ENCODE results near the gene TRAF2. TPM values are rescaled to one million over a fixed set of nuclear protein-coding genes. Genes with fewer than 3 reads are reported as not detected.
A peak's percentile ranks its signal among the peaks of the same experiment; 100 is the strongest.
"Not testable (repeated sequence)": the region's sequence is repeated elsewhere in the genome, so short reads cannot be mapped to it uniquely, and the experiment has no call there.

TRAF2 gene, protein sequence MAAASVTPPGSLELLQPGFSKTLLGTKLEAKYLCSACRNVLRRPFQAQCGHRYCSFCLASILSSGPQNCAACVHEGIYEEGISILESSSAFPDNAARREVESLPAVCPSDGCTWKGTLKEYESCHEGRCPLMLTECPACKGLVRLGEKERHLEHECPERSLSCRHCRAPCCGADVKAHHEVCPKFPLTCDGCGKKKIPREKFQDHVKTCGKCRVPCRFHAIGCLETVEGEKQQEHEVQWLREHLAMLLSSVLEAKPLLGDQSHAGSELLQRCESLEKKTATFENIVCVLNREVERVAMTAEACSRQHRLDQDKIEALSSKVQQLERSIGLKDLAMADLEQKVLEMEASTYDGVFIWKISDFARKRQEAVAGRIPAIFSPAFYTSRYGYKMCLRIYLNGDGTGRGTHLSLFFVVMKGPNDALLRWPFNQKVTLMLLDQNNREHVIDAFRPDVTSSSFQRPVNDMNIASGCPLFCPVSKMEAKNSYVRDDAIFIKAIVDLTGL
- total RNA-seq, result 1 to 10 TPM; 3.4 to 8.9 (median 8.5) TPM

DNA sequence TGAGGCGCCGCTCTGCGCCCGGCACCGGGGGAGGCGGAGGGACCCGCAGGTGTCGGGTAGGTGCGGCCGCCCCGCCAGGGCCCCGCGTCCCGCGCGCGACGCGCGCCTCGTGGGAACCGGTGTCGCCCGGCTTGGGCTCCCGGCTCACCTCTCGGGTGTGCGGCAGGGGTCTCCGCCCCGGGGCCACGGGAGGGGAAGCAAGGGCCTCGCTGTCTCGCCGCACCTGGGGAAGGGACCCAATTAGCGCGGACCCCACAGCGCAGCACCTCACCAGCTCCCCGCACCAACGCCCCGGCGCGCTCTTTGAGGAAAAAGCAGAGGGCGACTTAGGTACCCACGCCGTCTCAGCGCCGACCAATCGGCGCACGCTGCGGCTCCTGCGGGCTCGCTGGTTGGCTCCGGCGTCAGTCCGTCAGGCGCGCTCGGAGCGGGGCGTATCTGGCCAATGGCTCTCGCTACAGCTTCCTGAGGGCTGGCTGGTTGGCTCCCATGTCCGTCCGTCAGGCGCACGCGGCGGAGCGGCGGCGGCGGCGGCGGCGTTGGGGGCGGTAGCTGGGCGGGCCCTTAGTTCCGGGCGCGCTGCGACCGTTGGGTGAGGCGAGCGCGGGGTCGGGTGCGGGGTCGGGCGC lies at the start of gene TRAF2:
Gene TRAF2, plus strand, starts transcription at position 567 of the 629 bp plus-strand sequence. CDS start 12,225 bp downstream, outside the sequence.
- Histone ChIP-seq H3K4me1 (no peaks in the 10 kb centered on the region), H3K36me3 (no peaks in the 10 kb centered on the region), H3K27ac (peak within 1 kb of the TSS; percentile 80 to 93), H3K9me3 (no peaks in the 10 kb centered on the region), H3K27me3 (no peaks in the 10 kb centered on the region), H3K4me3 (peak within 1 kb of the TSS; percentile 91 to 97 (median 95))
- intact Hi-C loops (cut with DNase I; ENCODE audit: low total_unique reads), result loop anchor here (2.0 kb wide), 1 partner anchor 57 kb away; no protein-coding TSS in a partner anchor
- peak; percentile 97 to 98 for DNase-seq (ENCODE audit: low spot score in 2 of 2)
- no peak for TF ChIP-seq POLR2A (IDR thresholded peaks at IDR 0.05)
- peak in 1 of 3 donors; percentile 43 for TF ChIP-seq POLR2AphosphoS5 (IDR thresholded peaks at IDR 0.05)

DNA sequence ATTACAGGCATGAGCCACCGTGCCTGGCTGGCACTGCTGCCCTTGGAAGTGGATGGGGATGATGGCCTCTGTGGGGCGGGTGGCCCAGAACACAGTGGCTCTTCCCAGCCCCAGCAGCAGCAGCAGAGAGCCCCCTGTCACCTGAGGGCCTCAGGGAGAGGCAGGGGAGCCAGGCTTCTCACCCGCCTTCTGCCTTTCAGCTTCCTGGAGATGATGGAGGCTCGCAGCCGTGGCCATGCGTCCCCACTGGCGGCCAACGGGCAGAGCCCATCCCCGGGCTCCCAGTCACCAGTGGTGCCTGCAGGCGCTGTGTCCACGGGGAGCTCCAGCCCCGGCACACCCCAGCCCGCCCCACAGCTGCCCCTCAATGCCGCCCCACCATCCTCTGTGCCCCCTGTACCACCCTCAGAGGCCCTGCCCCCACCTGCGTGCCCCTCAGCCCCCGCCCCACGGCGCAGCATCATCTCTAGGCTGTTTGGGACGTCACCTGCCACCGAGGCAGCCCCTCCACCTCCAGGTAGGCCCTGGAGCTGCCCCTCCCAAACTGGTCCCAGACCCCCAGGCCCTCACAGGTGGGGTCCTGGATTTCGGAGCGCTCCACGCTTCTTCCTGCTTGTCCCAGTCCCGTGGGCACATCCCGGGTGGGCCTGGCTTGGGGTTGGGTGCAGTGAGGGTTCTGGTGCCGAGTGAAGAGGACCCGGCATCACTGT lies 49.0 kb upstream of the TRAF2 start:
- no peak for DNase-seq (ENCODE audit: low spot score in 2 of 2)
- Histone ChIP-seq H3K27ac (no peak overlapping the region), H3K9me3 (no peaks in the 10 kb centered on the region), H3K4me3 (no peak overlapping the region), H3K4me1 (no peaks in the 10 kb centered on the region), H3K36me3 (no peaks in the 10 kb centered on the region), H3K27me3 (no peaks in the 10 kb centered on the region)
- no peak for TF ChIP-seq POLR2AphosphoS5 (IDR thresholded peaks at IDR 0.05)
- TF ChIP-seq POLR2A (IDR thresholded peaks at IDR 0.05), result no peak
- TF ChIP-seq, protein P1, sequence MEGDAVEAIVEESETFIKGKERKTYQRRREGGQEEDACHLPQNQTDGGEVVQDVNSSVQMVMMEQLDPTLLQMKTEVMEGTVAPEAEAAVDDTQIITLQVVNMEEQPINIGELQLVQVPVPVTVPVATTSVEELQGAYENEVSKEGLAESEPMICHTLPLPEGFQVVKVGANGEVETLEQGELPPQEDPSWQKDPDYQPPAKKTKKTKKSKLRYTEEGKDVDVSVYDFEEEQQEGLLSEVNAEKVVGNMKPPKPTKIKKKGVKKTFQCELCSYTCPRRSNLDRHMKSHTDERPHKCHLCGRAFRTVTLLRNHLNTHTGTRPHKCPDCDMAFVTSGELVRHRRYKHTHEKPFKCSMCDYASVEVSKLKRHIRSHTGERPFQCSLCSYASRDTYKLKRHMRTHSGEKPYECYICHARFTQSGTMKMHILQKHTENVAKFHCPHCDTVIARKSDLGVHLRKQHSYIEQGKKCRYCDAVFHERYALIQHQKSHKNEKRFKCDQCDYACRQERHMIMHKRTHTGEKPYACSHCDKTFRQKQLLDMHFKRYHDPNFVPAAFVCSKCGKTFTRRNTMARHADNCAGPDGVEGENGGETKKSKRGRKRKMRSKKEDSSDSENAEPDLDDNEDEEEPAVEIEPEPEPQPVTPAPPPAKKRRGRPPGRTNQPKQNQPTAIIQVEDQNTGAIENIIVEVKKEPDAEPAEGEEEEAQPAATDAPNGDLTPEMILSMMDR (IDR thresholded peaks at IDR 0.05), result no peak
- intact Hi-C loops (cut with DNase I; ENCODE audit: low total_unique reads), result no loop called here

- H3K36me3 ChIP-seq; H3K27ac ChIP-seq; H3K27me3 ChIP-seq; DNase-seq (ENCODE audit: low spot score in 2 of 2); H3K4me3 ChIP-seq; H3K4me1 ChIP-seq; H3K9me3 ChIP-seq; intact Hi-C loops (cut with DNase I; ENCODE audit: low total_unique reads): not testable (repeated sequence)
Measured at GRCh38 chr9:136837856-136838277, 48.4 kb upstream of the TRAF2 start.

GRCh38 chr9:136838314-136839228 lies 47.7 kb upstream of the TRAF2 start:
- H3K4me1 ChIP-seq, result no peaks in the 10 kb centered on the region
- no peak for DNase-seq (ENCODE audit: low spot score in 2 of 2)
- H3K9me3 ChIP-seq, result no peaks in the 10 kb centered on the region
- intact Hi-C loops (cut with DNase I; ENCODE audit: low total_unique reads), result no loop called here
- no peak overlapping the region for H3K27ac ChIP-seq
- H3K27me3 ChIP-seq, result peaks cover 0 to 5% of the 10 kb centered on the region in 2 donors
- H3K36me3 ChIP-seq, result no peaks in the 10 kb centered on the region
- H3K4me3 ChIP-seq, result no peak overlapping the region
- no peak for TF ChIP-seq POLR2AphosphoS5 (IDR thresholded peaks at IDR 0.05)
- TF ChIP-seq POLR2A (IDR thresholded peaks at IDR 0.05), result no peak

- Histone ChIP-seq H3K27ac (no peak overlapping the region), H3K4me3 (no peak overlapping the region), H3K9me3 (no peaks in the 10 kb centered on the region), H3K36me3 (no peaks in the 10 kb centered on the region), H3K4me1 (peaks cover 0 to 7% of the 10 kb centered on the region in 2 donors), H3K27me3 (peaks cover 6 to 12% of the 10 kb centered on the region in 2 donors)
- TF ChIP-seq POLR2A (IDR thresholded peaks at IDR 0.05) (no peak), POLR2AphosphoS5 (IDR thresholded peaks at IDR 0.05) (no peak)
- TF ChIP-seq, protein P1 (IDR thresholded peaks at IDR 0.05), result no peak
- intact Hi-C loops (cut with DNase I; ENCODE audit: low total_unique reads), result no loop called here
- no peak for DNase-seq (ENCODE audit: low spot score in 2 of 2)
Measured at GRCh38 chr9:136839229-136840139, 46.8 kb upstream of the TRAF2 start.
